Endothelial cell (in vitro differentiated cells): ENCODE data around the gene ETFA. TPM values are rescaled to one million over a fixed set of nuclear protein-coding genes. Genes with fewer than 3 reads are reported as not detected.

Source experiments
- DNase-seq: peaks from one replicate; pipeline ENCODE4 v3.0.0; 2021; ENCODE audit warnings: low spot score
- H3K27ac Mint-ChIP-seq: one replicate; pipeline ENCODE4 v1.8.0; 2021; ENCODE audit warnings: mixed read lengths, inconsistent platforms; ENCODE audit not compliant: unreplicated experiment
- H3K27me3 Mint-ChIP-seq: one replicate; pipeline ENCODE4 v1.8.0; 2021; ENCODE audit warnings: mild to moderate bottlenecking, moderate library complexity, mixed read lengths, inconsistent platforms; ENCODE audit not compliant: unreplicated experiment
- H3K36me3 Mint-ChIP-seq: one replicate; pipeline ENCODE4 v1.8.0; 2021; ENCODE audit warnings: mild to moderate bottlenecking, low read depth, mixed read lengths, inconsistent platforms; ENCODE audit not compliant: unreplicated experiment
- H3K4me1 Mint-ChIP-seq: one replicate; pipeline ENCODE4 v1.8.0; 2021; ENCODE audit warnings: mild to moderate bottlenecking, mixed read lengths, inconsistent platforms; ENCODE audit not compliant: unreplicated experiment
- H3K4me3 Mint-ChIP-seq: one replicate; pipeline ENCODE4 v1.8.0; 2021; ENCODE audit warnings: mild to moderate bottlenecking, mixed read lengths, inconsistent platforms; ENCODE audit not compliant: unreplicated experiment
- H3K9me3 Mint-ChIP-seq: one replicate; pipeline ENCODE4 v1.8.0; 2021; ENCODE audit warnings: mixed read lengths, inconsistent platforms; ENCODE audit not compliant: unreplicated experiment
- long read RNA-seq: library from polyadenylated mRNA; unstranded; transcript quantifications from one replicate; pipeline ENCODE4 v2.0.0, GENCODE V29; 2020; ENCODE audit not compliant: unreplicated experiment
- total RNA-seq: library from RNA; stranded (reverse); fragmentation: NEBNext Ultra II Directional; extraction: Animal tissue kit (Norgen Biotek cat#: 25700); gene quantifications from one replicate; pipeline ENCODE4 v1.2.1, GENCODE V29; 2021; ENCODE audit not compliant: unreplicated experiment
- TF ChIP-seq, protein P1 (sequence below): fragments of 200-600 bp; sonication (generic); IDR thresholded peaks from one replicate; pipeline ENCODE4 v1.5.0; 2021; ENCODE audit warnings: antibody characterized with exemption; ENCODE audit not compliant: unreplicated experiment

The ETFA gene
- 103 TPM for total RNA-seq
- long read RNA-seq, transcript ETFA-203 (12 exons, 2,287 nt): major isoform, 43 of 69 reads
- long read RNA-seq, transcript ETFA-202 (11 exons, 1,346 nt): minor isoform, 9 of 69 reads
- long read RNA-seq, partial matches to known transcripts: 6 of 69 reads
- long read RNA-seq, other reads (novel, unspliced or antisense): 5 of 69 reads

DNA sequence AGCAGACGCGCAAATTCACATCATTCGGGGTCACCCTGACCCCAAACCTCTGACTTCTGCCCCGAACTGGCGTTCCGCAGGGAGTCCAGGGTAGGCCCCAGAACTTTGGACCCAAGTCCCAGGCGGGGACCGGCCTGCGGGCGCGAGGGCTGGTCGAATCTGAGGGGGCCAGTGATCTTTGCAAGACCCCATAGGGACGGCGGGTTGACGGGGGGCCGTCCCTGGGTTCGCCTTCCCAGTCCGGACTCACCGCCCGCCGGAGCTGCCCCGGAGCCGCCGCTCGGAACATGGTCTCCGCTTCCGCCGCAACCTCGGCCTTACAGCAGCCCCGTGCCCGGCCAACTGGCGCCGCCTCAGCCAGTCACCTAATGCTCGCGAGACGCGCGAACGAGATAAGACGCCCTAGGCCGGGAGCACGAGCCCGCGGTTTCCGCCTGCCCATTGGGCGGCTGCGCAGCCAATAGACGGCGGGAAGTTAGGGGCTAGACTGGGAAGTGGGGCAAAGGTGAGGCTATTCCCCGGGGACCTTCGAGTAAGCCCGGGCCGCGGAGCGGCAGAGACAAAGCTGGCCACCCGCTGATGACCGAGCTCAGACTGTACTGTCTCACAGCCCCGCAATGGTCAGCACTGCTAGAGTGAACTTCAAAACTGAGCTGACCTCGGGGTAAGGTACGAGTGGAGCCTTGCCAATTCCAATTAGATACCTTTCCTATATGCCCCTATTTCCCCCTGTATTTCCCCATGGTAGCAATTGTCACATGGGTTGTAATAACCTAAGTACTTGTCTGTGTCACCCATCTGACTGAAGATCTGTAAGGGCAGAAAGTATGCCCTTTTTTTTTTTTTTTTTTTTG, at the start of gene ETFA:
Gene ETFA (minus strand): TSS at position 370 of the 854 bp plus-strand sequence. CDS start 81 bp downstream, at position 289.
- peaks cover 3% of the 10 kb centered on the region for H3K27me3 Mint-ChIP-seq
- H3K27ac Mint-ChIP-seq: peak within 1 kb of the TSS; percentile 48
- H3K9me3 Mint-ChIP-seq: no peaks in the 10 kb centered on the region
- H3K4me1 Mint-ChIP-seq: peaks cover 10% of the 10 kb centered on the region
- TF ChIP-seq, protein P1, sequence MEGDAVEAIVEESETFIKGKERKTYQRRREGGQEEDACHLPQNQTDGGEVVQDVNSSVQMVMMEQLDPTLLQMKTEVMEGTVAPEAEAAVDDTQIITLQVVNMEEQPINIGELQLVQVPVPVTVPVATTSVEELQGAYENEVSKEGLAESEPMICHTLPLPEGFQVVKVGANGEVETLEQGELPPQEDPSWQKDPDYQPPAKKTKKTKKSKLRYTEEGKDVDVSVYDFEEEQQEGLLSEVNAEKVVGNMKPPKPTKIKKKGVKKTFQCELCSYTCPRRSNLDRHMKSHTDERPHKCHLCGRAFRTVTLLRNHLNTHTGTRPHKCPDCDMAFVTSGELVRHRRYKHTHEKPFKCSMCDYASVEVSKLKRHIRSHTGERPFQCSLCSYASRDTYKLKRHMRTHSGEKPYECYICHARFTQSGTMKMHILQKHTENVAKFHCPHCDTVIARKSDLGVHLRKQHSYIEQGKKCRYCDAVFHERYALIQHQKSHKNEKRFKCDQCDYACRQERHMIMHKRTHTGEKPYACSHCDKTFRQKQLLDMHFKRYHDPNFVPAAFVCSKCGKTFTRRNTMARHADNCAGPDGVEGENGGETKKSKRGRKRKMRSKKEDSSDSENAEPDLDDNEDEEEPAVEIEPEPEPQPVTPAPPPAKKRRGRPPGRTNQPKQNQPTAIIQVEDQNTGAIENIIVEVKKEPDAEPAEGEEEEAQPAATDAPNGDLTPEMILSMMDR: no peak
- H3K4me3 Mint-ChIP-seq: peak within 1 kb of the TSS; percentile 92
- no peaks in the 10 kb centered on the region for H3K36me3 Mint-ChIP-seq
- DNase-seq: peak; percentile 94

DNA sequence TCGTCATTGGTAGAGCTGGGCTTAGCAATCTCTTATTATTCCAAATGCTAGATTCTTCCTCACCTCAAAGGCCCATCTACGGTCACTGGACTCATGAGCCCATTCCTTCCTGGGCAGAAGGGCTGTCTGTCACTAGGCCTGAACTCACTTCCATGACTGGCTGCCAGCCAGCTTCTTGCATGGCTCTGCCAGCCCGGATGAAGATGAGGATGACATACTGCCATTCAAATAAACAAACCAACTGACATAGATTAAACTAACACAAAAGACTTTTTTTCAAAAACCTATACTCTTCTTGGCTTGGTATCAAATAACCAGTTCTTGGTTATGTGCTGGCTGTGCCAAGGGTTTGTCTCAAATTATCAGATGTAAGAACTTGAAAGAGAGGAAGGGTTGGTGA, 49.1 kb upstream of the ETFA start:
- Mint-ChIP-seq H3K4me1 (no peaks in the 10 kb centered on the region), H3K27me3 (no peaks in the 10 kb centered on the region), H3K36me3 (no peaks in the 10 kb centered on the region), H3K9me3 (no peaks in the 10 kb centered on the region), H3K4me3 (no peak overlapping the region), H3K27ac (no peak overlapping the region)
- no peak for DNase-seq
- TF ChIP-seq, protein P1: no peak

DNA sequence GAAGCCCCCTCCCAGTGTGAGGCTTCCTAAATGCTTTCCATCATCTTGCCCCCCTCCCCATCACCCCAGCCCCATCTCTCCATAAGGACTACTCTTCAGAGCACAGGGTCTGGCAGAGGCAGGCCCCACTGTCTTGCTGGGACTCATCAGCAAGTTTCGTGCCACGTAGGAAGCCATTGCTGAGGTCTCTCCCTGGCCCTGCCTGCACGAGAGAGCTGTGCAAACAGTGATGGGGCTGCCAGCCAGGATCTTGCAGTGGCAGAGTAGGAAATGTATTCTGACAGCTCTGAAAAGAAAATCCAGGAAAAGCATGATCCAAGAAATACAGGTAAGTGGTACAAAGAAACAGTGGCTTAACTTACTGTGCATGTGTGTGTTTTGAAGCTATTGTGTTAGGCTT, 47.9 kb upstream of the ETFA start:
- H3K4me3 Mint-ChIP-seq: no peak overlapping the region
- no peaks in the 10 kb centered on the region for H3K4me1 Mint-ChIP-seq
- no peak for DNase-seq

DNA sequence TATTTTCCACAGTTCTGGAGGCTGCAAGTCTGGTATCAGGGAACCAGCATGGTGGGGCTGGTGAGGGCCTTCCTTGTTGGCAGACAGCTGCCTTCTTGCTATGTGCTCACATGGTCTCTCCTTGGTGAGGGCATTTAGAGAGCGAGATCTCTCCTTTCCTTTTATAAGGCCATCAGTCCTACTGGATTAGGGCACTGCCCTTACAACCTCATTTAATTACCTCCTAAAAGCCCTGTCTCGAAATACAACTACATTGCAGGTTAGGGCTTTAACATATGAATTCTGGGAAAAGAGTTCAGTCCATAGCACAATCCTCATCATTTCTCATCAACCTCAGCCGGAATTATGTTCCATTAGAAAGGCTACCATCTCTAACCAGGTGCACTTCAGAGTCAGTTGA, 47.2 kb upstream of the ETFA start:
- Mint-ChIP-seq H3K27me3 (no peaks in the 10 kb centered on the region), H3K27ac (no peak overlapping the region), H3K4me1 (no peaks in the 10 kb centered on the region), H3K9me3 (no peaks in the 10 kb centered on the region), H3K4me3 (no peak overlapping the region), H3K36me3 (no peaks in the 10 kb centered on the region)
- DNase-seq: no peak
- TF ChIP-seq, protein P1: no peak

More for the DNA sequence above, 47.9 kb upstream of the ETFA start:
- Mint-ChIP-seq H3K36me3 (no peaks in the 10 kb centered on the region), H3K27ac (no peak overlapping the region), H3K27me3 (no peaks in the 10 kb centered on the region), H3K9me3 (no peaks in the 10 kb centered on the region)
- TF ChIP-seq, protein P1: no peak
